HL-60 (cell line): ENCODE data around the gene PTPRN2.
"Not testable (repeated sequence)": the region's sequence is repeated elsewhere in the genome, so short reads cannot be mapped to it uniquely, and the experiment has no call there.

Experiments
- REST ChIP-seq: IDR thresholded peaks from 2 replicates; pipeline ENCODE4 v1.6.1; 2012; ENCODE audit warnings: low read depth; ENCODE audit not compliant: insufficient replicate concordance
- TF ChIP-seq, protein P1 (sequence below): IDR thresholded peaks from one replicate; pipeline ENCODE4 v1.5.1; 2011; ENCODE audit warnings: low read length, control low read depth, inconsistent platforms; ENCODE audit not compliant: insufficient read depth

- TF ChIP-seq, protein P1, sequence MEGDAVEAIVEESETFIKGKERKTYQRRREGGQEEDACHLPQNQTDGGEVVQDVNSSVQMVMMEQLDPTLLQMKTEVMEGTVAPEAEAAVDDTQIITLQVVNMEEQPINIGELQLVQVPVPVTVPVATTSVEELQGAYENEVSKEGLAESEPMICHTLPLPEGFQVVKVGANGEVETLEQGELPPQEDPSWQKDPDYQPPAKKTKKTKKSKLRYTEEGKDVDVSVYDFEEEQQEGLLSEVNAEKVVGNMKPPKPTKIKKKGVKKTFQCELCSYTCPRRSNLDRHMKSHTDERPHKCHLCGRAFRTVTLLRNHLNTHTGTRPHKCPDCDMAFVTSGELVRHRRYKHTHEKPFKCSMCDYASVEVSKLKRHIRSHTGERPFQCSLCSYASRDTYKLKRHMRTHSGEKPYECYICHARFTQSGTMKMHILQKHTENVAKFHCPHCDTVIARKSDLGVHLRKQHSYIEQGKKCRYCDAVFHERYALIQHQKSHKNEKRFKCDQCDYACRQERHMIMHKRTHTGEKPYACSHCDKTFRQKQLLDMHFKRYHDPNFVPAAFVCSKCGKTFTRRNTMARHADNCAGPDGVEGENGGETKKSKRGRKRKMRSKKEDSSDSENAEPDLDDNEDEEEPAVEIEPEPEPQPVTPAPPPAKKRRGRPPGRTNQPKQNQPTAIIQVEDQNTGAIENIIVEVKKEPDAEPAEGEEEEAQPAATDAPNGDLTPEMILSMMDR: not testable (repeated sequence)
- not testable (repeated sequence) for TF ChIP-seq REST
Observed at GRCh38 chr7:158348039-158348438, 239.6 kb downstream of the PTPRN2 start.
